GM19438 (cell line): ENCODE results near the gene RPS17.
"Not testable (repeated sequence)": the region's sequence is repeated elsewhere in the genome, so short reads cannot be mapped to it uniquely, and the experiment has no call there.

Experiments
- ATAC-seq: cut with Tn5 transposase; IDR thresholded peaks from one replicate; pipeline ENCODE4 v1.9.1; 2021; ENCODE audit warnings: low read depth; ENCODE audit not compliant: unreplicated experiment

Gene RPS17

GRCh38 chr15:82530606-82531379 is 9.5 kb downstream of the RPS17 start:
- ATAC-seq = peak; percentile 81

GRCh38 chr15:82530006-82530405 is 10.3 kb downstream of the RPS17 start:
- no peak for ATAC-seq

DNA sequence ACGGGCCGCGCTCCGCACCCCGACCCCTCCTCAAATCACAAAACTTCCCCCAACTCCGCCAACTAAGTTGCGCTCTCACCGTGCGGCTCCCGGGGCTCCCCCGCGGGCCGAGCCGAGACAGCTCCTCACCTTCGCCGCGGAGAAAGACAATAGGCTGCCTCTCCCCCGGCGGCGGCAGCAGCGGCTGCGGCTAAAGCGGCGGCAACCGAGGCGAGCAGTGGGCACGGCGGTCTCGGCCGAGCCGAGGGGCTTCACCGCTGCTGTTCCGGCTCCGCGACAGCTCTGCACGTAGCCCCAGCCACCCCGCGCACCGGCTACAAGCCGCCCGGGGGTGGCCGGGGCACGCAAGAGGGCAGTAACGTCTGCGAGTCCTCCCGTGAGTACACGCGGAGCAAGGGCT is 26.7 kb downstream of the RPS17 start:
- ATAC-seq = not testable (repeated sequence)

DNA sequence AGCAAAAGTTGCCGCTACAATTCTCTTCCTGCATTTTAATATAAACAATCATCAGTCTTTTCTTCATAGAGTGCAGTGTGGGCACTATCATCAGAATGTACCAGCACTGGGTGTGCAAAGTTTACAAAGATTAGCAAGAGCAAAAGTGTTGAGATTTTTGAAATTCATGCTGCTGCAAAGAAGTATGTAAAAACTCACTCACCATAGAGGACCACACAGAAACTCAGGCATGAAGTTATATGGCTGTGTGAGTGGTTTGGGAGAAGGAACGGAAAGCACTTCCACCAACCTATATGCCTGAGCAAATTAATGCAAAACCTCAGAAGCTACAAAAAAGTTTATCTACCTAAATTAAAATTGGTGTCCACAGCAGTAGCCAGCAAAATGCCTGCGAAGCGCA is 32.6 kb downstream of the RPS17 start:
- ATAC-seq = not testable (repeated sequence)

- ATAC-seq = not testable (repeated sequence)
Observed at GRCh38 chr15:82507087-82507486, 33.2 kb downstream of the RPS17 start.

GRCh38 chr15:82505842-82506241 is 34.4 kb downstream of the RPS17 start:
- ATAC-seq = not testable (repeated sequence)

- not testable (repeated sequence) for ATAC-seq
Observed at GRCh38 chr15:82504074-82504473, 36.2 kb downstream of the RPS17 start.

- ATAC-seq = not testable (repeated sequence)
Observed at GRCh38 chr15:82502700-82503339, 37.4 kb downstream of the RPS17 start.

DNA sequence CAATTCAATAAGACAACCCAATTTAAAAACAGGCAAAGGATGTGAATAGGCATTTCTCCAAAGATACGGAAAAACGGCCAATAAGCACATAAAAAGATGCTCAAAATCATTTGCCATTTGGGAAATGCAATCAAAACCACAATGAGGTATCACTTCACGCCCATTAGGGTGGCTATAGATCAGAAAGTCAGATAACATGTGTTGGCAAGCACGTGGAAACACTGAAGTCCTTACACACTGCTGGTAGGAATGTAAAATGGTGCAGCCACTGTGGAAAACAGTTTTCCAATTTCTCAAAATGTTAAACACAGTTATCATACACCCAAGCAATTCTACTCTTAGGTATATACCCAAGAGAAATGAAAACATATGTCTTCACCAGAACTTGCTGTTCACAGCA is 39.5 kb downstream of the RPS17 start:
- not testable (repeated sequence) for ATAC-seq

DNA sequence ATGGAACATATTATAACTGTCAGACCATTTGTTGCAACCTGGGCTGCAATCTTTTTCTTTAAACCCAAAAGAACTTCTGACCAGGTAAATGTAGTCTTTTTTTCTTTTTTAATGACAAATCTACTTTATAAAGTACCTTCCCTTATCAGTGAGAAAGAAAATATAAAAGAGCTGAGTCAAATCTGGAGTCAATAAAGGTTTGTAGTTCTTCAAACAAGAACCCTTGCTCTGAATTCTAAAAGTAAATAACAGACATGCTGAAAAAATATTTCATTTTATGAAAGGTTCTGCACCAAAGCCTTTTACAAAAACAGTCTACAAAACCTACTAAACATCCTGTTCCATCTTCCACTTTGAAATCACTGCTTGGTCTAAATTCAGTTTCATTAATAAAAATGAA is 42.3 kb downstream of the RPS17 start:
- not testable (repeated sequence) for ATAC-seq

- not testable (repeated sequence) for ATAC-seq
Observed at GRCh38 chr15:82488250-82488649, 52.0 kb downstream of the RPS17 start.

DNA sequence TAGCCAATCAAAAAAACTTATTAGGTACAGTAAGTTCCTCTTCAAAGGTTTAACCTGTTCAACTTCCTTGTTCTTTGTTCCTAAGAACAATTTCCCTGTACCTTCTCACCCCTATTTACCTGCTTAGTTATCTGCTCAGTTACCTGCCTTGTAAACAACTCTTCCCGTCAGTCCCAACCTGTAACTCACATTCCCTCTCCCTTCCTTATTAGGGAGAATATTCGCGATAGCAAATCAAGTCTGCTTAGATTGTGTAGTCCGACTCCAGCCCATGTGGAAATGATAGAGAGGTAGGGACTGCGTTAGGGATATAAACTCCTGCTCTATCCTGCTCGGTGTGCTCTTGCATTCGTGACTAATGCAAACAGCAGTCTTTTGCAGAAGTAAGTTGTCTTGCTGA is 53.2 kb downstream of the RPS17 start:
- ATAC-seq = not testable (repeated sequence)
